HepG2 (cell line): ENCODE data around the gene LSM3. TPM values are rescaled to one million over a fixed set of nuclear protein-coding genes. Genes with fewer than 3 reads are reported as not detected.

Source experiments
- ATAC-seq: fragments of 200-7000 bp; cut with Tn5 transposase; 3 replicates; pipeline ENCODE4 v1.9.1; 2020; ENCODE audit warnings: mild to moderate bottlenecking, moderate library complexity
- BruUV-seq: library from RNA; stranded (reverse); fragments of 400-500 nt; replicated peaks from 2 replicates; lab custom pipeline; 2021; lab: Mats Ljungman, UMichigan
- CTCF ChIA-PET: fragments of 300-600 bp; formaldehyde crosslinking; extraction: SDS; loops from one replicate; lab custom pipeline; 2021; ENCODE audit warnings: low total read pairs, inconsistent platforms, low intra/inter-chr PET ratio; lab: Yijun Ruan, JAX
- POLR2A ChIA-PET: fragments of 350-600 bp; sonication (Branson Sonifier 250); formaldehyde crosslinking; loops from one replicate; lab custom pipeline; 2020; ENCODE audit warnings: antibody characterized with exemption, inconsistent platforms; lab: Yijun Ruan, JAX
- DNase-seq: peaks from one replicate; pipeline ENCODE4 v3.0.0-alpha.2; 2015; ENCODE audit warnings: low spot score
- FAIRE-seq: peaks from 3 replicates; lab custom pipeline; 2011; peaks lifted over from hg19 to GRCh38; lab: Jason Lieb, UNC
- H2AFZ ChIP-seq: one replicate; pipeline ENCODE4 v1.6.1; 2011; ENCODE audit warnings: low read length, inconsistent platforms
- H3K27ac ChIP-seq: fragments of 300-600 bp; 3 replicates; pipeline ENCODE4 v1.8.0; 2011; ENCODE audit warnings: mixed run types, mild to moderate bottlenecking, mixed read lengths, low read length, inconsistent platforms; ENCODE audit not compliant: insufficient read depth; ENCODE audit errors: extremely low read length
- H3K27me3 ChIP-seq, 2 experiments: fragments of 200-600 bp in 1 of 2; 2 replicates in 1 of 2; 3 replicates in 1 of 2; pipeline versions ENCODE4 v1.6.0 to v1.8.0; 2011; ENCODE audit warnings: low read length in 2 of 2, mild to moderate bottlenecking in 2 of 2, moderate library complexity in 2 of 2, inconsistent platforms in 1 of 2; ENCODE audit not compliant: insufficient read depth in 2 of 2, control insufficient read depth in 1 of 2
- H3K36me3 ChIP-seq, 2 experiments: fragments of 200-600 bp in 1 of 2; replicated peaks in 1 of 2; 2 replicates in 1 of 2; 3 replicates in 1 of 2; pipeline versions ENCODE4 v1.5.1 to v1.8.0; 2011; ENCODE audit warnings: low read length in 2 of 2, inconsistent platforms in 1 of 2; ENCODE audit not compliant: insufficient read depth in 2 of 2, control insufficient read depth in 1 of 2
- H3K4me1 ChIP-seq: 2 replicates; pipeline ENCODE4 v1.5.1; 2012; ENCODE audit warnings: low read length, inconsistent platforms; ENCODE audit not compliant: insufficient read depth
- H3K4me2 ChIP-seq: 2 replicates; pipeline ENCODE4 v1.6.0; 2011; ENCODE audit warnings: low read depth, low read length, inconsistent platforms
- H3K4me3 ChIP-seq, 3 experiments: fragments of 200-600 bp in 1 of 3; sonication (generic), shearing (Covaris generic) in 1 of 3; replicated peaks in 1 of 3; 2 replicates each; pipeline ENCODE4 v1.5.1; 2011 to 2016; ENCODE audit warnings: low read length in 3 of 3, inconsistent platforms in 2 of 3, low read depth in 2 of 3, mild to moderate bottlenecking in 2 of 3, control low read depth in 1 of 3, mixed read lengths in 1 of 3; ENCODE audit not compliant: insufficient read depth in 1 of 3
- H3K79me2 ChIP-seq: one replicate; pipeline ENCODE4 v1.6.1; 2011; ENCODE audit warnings: low read length, inconsistent platforms; ENCODE audit not compliant: insufficient read depth
- H3K9ac ChIP-seq: 2 replicates; pipeline ENCODE4 v1.6.0; 2011; ENCODE audit warnings: mild to moderate bottlenecking, low read depth, low read length, inconsistent platforms; ENCODE audit not compliant: insufficient read depth
- H3K9me3 ChIP-seq: 2 replicates; pipeline ENCODE4 v1.5.1; 2012; ENCODE audit warnings: mild to moderate bottlenecking, low read length
- H4K20me1 ChIP-seq: 2 replicates; pipeline ENCODE4 v1.6.0; 2011; ENCODE audit warnings: inconsistent platforms, mild to moderate bottlenecking, low read length, moderate library complexity; ENCODE audit not compliant: insufficient read depth
- CEBPG ChIP-seq: IDR thresholded peaks from 2 replicates; pipeline ENCODE4 v1.6.1; 2016
- MAFG ChIP-seq: sonication (generic); formaldehyde crosslinking; IDR thresholded peaks from 2 replicates; pipeline ENCODE4 v1.5.1; 2020; ENCODE audit warnings: mild to moderate bottlenecking, missing genetic modification reagents
- NPAS2 ChIP-seq: sonication (generic); formaldehyde crosslinking; IDR thresholded peaks from 2 replicates; pipeline ENCODE4 v1.8.0; 2022; ENCODE audit warnings: mild to moderate bottlenecking, missing genetic modification reagents, borderline replicate concordance
- PHF21A ChIP-seq: sonication (generic); formaldehyde crosslinking; IDR thresholded peaks from 2 replicates; pipeline ENCODE4 v1.5.0; 2020; ENCODE audit warnings: mild to moderate bottlenecking, missing genetic modification reagents
- RFX1 ChIP-seq: fragments of 450-650 bp; IDR thresholded peaks from 2 replicates; pipeline ENCODE4 v1.6.1; 2017
- RFXANK ChIP-seq: IDR thresholded peaks from 2 replicates; pipeline ENCODE4 v1.6.1; 2016
- ZNF160 ChIP-seq: sonication (generic); formaldehyde crosslinking; IDR thresholded peaks from 2 replicates; pipeline ENCODE4 v1.8.0; 2022; ENCODE audit warnings: mild to moderate bottlenecking, inconsistent platforms, missing genetic modification reagents
- ZNF501 ChIP-seq: sonication (generic); formaldehyde crosslinking; IDR thresholded peaks from 2 replicates; pipeline ENCODE4 v1.5.1; 2020; ENCODE audit warnings: mild to moderate bottlenecking, moderate library complexity, missing genetic modification reagents
- ZNF550 ChIP-seq: sonication (generic); formaldehyde crosslinking; IDR thresholded peaks from 2 replicates; pipeline ENCODE4 v1.4.0; 2020; ENCODE audit warnings: mild to moderate bottlenecking, missing genetic modification reagents, borderline replicate concordance
- ZSCAN22 ChIP-seq: sonication (generic); formaldehyde crosslinking; IDR thresholded peaks from 2 replicates; pipeline ENCODE4 v1.4.0; 2020; ENCODE audit warnings: mild to moderate bottlenecking, missing genetic modification reagents
- WGBS: methylation state at CpG from one replicate; pipeline ENCODE4 v1.1.6; 2017; ENCODE audit warnings: low lambda C conversion rate; 5-methylcytosine and 5-hydroxymethylcytosine counted together
- in situ Hi-C: cut with HindIII; loops from 2 replicates; pipeline ENCODE4 v1.10.0; 2017; ENCODE audit warnings: low pct_unique_long_range_greater_than_20kb; ENCODE audit not compliant: extremely low pct_ligation_motif_present
- intact Hi-C: fragments of 100-400 bp; cut with micrococcal nuclease; formaldehyde crosslinking; loops from one replicate; pipeline ENCODE4 v1.10.0; 2022; ENCODE audit not compliant: unreplicated experiment
- polyA plus RNA-seq, 8 experiments: library from polyadenylated mRNA; depleted of rRNA in 3 of 8; stranded (reverse) in 7 of 8; unstranded in 1 of 8; fragments of >200 nt; fragmentation: Illumina TruSeq in 4 of 8; extraction: Trizol in 4 of 8; gene quantifications; 2 replicates each; pipeline versions ENCODE4 v1.2.1 to v1.2.3, GENCODE V29; 2011 to 2016; ENCODE audit warnings: low read depth in 4 of 8, missing spikeins in 1 of 8, mixed read lengths in 1 of 8; ENCODE audit not compliant: insufficient read depth in 1 of 8
- total RNA-seq, 5 experiments: library from RNA; depleted of rRNA; stranded (reverse); fragments of >200 nt; fragmentation: Illumina TruSeq; extraction: Trizol; gene quantifications; 2 replicates each; pipeline ENCODE4 v1.2.3, GENCODE V29; 2016; ENCODE audit warnings: low read depth in 1 of 5
- TF ChIP-seq, protein P1 (sequence below): IDR thresholded peaks from 2 replicates; pipeline ENCODE4 v1.6.1; 2016; ENCODE audit warnings: control low read depth

The LSM3 gene
- total and polyA plus RNA-seq, 2 of the 13 experiments (the other 11 are each of a cell fraction or from before 2014, with no cell fraction given) = 5.1 to 19.4 TPM

DNA sequence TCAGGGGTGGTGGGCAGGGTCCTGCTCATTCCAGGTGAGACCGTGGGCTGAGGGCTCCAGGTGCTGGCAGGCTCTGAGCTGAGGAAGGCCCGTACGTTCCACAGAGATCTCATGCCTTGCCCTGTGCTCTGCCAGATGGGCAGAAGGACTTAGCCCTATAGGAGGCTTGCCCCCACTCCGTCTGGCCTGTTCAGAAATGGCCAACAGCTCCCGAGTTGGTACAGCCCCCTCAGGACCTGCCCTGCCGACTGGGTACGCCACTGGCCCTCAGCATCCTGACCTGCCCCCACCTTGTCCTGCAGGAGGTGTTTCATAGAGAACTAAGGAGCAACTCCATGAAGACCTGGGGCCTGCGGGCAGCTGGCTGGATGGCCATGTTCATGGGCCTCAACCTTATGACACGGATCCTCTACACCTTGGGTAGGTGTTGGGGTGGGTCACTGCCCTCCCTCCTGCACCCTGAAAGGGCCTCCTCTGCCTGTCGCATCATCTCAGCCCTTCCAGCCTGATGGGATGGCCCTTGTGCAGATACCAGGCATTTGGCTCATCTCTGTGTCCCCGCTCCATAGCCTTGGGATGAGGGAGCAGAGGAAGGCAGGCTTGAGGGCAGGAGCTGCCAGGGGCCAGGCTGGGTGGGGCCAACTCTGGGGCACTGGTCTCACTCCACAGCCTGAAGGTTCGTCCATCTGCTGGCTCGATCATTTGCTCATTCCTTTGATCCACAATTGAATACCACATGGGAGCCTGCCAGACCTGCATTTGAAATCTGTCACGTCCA is 39.5 kb upstream of the LSM3 start:
- H4K20me1 ChIP-seq = no peaks in the 10 kb centered on the region
- DNase-seq = no peak
- H3K27me3 ChIP-seq = no peaks in the 10 kb centered on the region
- no peaks in the 10 kb centered on the region for H3K79me2 ChIP-seq
- H3K4me1 ChIP-seq = peaks cover 6% of the 10 kb centered on the region
- 88% methylated on average over 8 of the region's 14 CpGs for whole genome bisulfite sequencing
- no peak overlapping the region for H3K4me2 ChIP-seq
- in situ Hi-C loops (no loop called here), intact Hi-C loops (no loop called here)
- no TSS peak for BruUV-seq
- no peak overlapping the region for H2AFZ ChIP-seq
- H3K9me3 ChIP-seq = no peaks in the 10 kb centered on the region
- no peak for FAIRE-seq
- ChIA-PET POLR2A (interaction anchor here (1.0 kb wide), 1 partner anchor 13 kb away, joined by 3 read pairs; no protein-coding TSS in a partner anchor), CTCF (no interaction called here)
- no peak overlapping the region for H3K27ac ChIP-seq
- ATAC-seq = no peak
- H3K36me3 ChIP-seq = peaks cover 22 to 53% of the 10 kb centered on the region in 2 experiments
- H3K9ac ChIP-seq = no peak overlapping the region
- H3K4me3 ChIP-seq = no peak overlapping the region
- no peak for TF ChIP-seq CEBPG (CRISPR knock-in tag)
- TF ChIP-seq ZNF501 (CRISPR knock-in tag) = no peak
- no peak for TF ChIP-seq ZNF550 (CRISPR knock-in tag)
- TF ChIP-seq ZSCAN22 (CRISPR knock-in tag) = no peak
- no peak for TF ChIP-seq RFX1
- no peak for TF ChIP-seq PHF21A
- TF ChIP-seq, protein P1, sequence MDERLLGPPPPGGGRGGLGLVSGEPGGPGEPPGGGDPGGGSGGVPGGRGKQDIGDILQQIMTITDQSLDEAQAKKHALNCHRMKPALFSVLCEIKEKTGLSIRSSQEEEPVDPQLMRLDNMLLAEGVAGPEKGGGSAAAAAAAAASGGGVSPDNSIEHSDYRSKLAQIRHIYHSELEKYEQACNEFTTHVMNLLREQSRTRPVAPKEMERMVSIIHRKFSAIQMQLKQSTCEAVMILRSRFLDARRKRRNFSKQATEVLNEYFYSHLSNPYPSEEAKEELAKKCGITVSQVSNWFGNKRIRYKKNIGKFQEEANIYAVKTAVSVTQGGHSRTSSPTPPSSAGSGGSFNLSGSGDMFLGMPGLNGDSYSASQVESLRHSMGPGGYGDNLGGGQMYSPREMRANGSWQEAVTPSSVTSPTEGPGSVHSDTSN (CRISPR knock-in tag) = no peak
- TF ChIP-seq RFXANK (CRISPR knock-in tag) = no peak
- TF ChIP-seq MAFG (CRISPR knock-in tag) = no peak
- no peak for TF ChIP-seq ZNF160 (CRISPR knock-in tag)
- TF ChIP-seq NPAS2 (CRISPR knock-in tag) = no peak
